Superior temporal gyrus (tissue), 1 donor: ENCODE results near the gene SLC4A2.

ENCODE experiments used
- DNase-seq: peaks from one replicate; pipeline ENCODE4 v3.0.0-alpha.2; 2016; ENCODE audit errors: extremely low spot score

Gene SLC4A2

DNA sequence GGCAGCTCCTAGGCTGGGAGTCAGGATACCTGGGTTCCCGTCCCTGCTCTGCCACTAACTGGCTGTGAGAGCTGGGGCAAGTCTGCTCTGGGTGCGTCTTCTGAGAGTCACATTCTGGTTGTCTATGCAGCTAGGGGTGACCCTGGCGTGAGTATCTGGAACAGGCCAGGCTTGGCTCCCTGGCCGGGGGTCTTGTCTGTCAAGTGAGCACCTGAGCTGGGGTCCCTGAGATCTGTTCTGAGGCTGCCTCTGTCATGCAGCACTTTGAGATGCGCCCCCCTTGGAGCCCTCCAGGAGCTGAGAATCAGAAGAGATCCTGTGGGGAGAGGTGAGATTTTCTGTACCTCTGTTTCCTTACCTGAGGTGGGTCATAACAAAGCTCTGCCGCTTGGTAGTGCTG, 34.4 kb downstream of the SLC4A2 start:
- no peak for DNase-seq

DNA sequence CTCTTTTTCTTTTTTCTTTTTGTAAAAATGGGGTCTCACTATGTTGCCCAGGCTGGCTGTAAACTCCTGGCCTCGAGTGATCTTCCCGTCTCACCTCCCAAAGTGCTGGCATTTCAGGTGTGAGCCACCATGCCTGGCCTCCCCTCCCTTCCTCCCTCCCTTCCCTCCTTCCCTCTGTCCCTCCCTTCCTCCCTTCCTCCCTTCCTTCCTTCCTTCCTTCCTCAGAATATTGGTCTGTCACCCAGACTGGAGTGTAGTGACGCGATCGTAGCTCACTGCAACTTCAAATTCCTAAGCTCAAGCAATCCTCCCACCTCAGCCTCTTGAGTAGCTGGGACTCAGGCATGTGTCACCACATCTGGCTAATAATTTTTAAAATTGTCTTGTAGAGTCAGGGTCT, 35.3 kb downstream of the SLC4A2 start:
- no peak for DNase-seq

DNA sequence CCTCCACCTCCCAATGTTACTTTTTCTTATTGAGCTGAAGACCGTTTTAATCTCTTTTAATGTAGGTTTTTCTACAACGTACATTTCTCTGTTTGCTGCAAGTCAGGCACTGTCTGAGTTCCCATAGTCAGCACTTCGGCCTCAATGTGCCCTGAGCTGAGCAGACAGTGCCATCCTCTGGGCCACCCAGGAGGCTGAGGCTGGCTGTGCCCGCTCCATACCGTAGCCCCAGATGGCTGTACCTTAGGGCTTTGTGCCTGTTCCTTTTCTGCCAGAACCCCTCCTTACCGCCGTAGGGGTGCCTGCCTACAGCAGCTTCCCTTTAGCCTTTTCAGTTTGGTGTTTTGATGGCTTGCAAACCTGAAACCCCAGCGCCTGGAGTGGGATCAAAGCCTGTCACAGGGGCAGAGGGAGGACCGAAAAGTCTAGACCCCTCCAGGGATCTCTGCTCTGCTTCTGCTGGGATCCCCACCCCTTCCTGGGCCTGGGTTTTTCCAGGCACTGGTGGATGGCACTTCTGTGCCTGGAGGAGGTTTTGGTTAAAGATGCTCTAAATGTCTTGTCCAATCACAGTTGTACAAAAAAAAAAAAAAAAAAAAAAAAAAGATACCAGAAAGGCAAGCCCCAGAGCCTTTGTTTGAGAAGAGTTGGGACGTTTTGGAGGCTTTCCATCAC, 35.9 kb downstream of the SLC4A2 start:
- DNase-seq = peak; percentile 46

DNA sequence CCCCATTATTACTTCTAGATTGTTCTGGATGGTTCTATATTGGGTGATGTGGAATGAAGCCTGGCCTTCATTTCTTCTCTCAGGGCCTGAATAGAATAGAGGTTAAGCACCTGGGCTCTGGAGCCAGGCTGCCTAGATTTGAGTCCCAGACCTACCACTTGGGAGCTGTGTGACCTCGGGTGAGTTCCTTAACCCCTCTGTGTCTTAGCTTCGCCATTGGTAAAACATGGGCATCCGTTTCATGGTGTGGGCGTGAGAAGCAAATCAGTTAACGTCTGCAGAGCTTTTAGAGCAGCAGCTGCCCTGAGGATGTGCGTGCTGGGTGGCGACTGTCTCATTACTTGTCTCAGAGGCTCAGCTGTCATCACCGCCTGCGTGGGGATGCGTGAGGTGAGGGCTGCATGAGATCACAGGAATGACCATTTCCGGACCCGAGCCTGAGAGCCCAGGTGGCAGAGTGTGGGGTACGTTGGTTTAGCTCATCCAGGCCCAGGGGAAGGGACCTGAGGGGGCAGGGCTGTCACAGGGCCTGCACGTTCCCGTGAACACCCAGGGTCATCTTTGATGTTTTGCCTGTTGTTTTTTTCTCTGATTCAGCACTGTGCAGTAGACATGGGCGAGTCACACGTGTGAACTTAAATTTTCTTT, 36.6 kb downstream of the SLC4A2 start:
- peak; percentile 20 for DNase-seq

DNA sequence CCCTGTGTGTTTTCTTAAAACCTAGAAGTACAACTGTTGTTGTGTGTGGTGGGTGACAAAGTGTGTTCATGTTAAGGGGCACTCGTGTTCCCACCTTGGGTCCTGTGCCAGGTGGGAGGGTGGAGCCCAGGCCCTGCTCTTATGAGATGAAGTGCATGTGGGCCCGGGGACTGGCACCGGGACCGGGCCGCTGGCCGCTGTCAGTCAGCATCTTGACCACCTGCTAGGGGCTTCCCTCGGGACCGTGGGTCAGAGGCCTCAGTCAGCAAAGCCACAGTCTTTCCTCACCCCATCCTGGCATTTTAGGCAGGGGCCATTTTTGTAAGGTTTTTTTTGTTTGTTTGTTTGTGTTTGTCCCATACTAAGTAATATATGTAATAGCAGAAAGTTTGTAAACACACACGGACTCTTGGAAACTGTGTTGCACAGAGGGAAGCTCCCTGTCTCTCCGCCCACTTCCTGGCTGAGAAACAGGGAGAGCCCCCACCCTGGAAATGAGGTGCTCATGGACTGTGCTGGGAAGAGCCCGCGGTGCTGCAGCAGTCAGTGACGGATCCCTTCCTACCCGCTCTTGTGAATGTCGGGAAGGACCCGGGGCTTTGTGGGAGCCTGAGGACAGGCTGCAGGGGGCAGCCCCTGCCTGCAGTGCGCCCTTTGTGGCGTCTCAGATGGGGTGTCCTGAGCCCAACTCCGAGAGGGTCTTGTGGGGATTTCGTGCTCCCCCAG, 40.3 kb downstream of the SLC4A2 start:
- DNase-seq = no peak

DNA sequence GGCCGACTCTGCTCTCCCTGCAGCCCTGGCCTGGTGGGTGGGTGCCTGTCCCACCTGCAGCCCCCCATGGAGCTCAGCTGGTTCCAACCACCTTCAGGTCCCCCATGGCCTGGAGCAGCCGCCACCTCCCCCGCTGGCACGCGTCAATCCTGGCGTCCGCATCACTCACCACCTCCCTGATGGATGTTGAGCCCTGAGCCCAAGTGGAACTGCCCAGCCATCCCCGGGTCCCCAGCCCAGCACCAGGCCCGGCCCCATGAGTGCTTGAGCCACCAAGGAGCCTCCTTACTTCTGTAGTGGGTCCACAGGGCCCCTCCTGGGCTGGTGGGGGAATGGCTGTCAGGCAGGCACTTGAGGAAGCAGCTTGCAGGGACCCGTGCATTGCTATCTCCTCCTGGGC, 41.5 kb downstream of the SLC4A2 start:
- no peak for DNase-seq

DNA sequence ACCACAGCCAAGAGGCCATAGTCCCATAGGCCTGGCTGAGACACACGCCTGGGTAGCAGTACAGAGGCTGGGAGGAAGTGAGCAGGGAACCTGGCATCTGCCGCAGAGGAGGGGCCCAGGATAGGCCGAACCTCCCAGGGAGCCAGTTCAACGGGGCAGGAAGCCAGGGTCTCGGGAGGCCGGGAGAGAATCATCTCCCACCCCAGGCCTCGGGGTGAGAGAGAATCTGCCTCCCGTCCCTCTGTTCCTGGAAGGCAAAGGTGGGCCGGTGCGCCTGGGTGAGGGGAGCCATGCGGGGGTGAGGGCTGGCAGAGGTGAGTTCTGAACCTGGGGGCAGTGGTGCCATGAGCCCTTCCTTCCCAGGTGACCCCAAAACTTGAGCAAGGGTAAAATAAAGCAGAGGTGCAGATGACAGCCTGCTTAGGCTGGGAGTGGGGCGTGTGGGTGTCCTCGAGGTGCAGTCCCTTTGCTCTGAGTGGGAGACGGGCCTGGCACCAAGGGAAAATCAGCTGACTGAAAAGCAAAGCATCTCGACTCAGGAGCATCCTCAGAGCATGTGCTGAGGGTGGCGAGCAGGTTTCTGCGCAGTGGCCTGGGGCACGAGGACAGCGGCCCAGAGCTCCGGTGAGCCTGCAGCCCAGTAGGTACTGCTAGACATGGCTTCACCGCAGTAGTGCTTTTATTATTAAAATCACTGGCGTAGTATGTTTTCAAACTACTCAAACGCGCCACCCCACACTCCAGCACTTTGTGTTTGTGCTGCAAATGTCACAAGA, 42.4 kb downstream of the SLC4A2 start:
- no peak for DNase-seq

DNA sequence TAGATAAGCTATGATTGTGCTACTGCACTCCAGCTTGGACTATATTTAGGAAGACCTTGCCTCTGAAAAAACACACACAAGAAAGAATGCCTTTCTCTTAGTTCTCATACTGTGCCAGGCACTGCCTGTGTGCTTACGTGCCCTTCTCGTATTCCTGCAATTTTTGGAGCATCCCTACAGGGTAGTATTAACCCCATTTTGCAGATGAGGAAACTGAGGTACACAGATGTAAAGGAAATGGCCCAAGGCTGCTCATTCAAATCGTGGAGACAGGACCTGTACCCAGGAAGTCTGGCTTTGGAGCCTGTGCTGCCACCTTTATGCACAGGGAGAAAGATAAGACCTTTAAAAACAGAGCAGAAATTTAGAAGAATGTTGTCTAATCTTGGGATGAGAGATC, 43.6 kb downstream of the SLC4A2 start:
- no peak for DNase-seq

DNA sequence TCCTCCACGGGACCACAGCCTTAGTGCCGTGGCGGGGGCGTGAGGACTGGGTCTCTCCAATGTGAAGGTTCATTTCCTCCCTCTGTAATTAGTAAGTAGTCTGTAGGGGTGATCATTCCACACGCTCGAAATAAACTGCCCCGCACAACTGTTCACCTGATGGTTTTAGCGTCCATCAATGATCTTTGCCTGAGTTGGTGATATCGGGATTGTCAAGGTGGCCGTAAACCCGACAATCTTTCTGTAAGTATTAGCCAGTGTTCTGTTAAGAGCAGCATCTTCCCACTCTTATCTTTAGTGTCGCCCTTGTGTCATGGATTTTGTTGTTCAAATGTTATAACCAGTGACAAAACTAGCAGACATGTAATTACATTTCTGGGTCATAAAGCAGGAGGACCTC, 44.6 kb downstream of the SLC4A2 start:
- DNase-seq = no peak

DNA sequence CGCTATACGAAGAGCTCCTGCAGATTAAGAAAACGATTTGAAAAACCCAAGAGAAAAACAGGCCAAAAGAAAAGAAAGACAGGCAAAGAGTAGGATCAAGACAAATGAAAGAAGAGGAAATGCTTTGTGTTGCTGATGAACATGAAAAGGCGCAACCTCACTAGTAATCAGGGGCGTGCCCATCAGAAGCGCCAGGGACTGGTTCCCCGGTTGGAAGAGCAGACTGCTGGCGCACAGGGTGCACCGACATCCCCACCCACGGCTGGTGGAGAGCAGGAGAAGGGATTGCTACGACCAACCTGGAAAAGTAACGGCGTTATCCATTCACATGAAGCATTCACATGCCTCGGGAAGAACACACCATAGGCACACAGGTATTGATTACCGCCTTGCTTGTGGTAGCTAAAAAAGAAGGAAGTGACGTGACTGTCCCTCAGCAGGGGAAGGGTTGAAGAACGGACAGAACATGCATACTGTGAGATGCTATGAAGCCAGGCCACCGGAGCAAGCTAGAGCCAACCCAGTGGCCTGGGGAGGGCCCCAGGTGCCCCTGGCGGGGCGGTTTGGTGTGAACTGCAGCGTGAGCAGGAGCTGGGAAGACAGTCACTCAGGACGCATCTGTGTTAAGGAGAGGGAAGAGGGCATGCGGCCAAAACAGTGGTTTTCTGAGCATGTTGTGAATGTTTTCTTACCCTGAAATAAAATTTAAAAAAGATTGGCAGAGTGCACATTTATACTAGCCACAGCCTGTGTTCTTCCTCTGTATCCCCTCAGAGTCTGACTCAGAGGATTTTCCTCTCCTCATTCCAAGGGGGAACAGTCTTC, 45.2 kb downstream of the SLC4A2 start:
- DNase-seq = no peak

DNA sequence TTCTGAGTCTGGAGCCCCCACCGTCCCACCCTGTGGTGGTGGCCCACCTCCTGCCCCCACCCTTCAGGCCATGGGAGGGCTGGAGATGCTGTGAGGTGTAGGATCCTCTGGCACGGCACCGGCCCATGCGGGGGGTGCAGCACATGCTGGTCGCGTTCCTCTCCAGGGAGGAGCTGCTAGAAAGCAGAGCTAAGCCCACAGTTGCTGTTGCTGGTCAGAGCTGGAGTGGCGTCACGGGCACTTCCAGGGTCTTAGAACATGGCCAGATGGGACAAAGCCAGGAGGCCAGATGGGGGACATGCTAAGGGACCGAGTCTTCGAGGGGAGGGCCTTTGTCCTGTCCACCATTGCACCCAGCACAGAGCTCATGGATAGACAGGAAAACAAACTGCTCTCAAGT, 48.5 kb downstream of the SLC4A2 start:
- DNase-seq = no peak

DNA sequence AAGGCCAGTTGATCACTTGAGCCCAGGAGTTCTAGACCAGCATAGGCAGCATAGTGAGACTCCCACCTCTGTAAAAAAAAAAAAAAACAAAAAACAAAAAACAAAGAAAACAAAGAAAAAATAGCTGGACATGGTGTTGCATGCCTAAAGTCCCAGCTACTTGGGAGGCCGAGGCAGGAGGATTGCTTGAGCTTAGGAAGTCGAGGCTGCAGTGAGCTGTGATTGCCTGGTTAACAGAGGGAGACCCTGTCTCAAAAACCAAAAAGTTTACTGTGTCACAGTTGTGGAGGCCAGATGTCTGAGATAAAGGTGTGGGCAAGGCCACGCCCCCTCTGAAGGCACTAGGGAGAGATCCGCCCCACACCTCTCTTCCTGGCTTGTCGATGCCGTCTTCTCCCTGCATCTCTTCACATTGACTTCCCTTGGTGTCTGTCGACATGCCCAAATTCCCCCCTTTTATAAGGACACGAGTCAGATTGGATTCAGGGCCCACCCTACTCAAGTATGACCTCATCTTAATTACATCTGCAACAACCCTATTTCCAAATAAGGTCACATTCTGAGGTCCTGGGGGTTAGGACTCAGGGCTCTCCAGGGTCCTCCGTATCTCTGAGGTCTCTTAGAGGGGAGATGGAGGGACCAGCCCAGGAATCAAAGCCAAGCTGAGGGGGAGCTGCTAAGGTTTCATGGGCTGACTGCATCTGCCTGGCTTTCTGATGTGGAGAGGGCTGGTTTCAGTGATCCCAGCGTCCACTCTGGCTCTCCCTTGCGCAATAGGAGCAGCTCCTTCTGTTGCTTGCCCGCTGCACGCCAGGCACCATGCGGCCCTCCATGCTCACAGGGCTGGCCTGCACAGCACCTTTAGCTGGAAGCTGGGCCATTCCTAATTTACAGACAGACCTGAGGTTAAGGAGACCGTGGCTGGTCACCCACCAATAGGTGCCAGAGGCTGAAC, 50.0 kb downstream of the SLC4A2 start:
- no peak for DNase-seq

DNA sequence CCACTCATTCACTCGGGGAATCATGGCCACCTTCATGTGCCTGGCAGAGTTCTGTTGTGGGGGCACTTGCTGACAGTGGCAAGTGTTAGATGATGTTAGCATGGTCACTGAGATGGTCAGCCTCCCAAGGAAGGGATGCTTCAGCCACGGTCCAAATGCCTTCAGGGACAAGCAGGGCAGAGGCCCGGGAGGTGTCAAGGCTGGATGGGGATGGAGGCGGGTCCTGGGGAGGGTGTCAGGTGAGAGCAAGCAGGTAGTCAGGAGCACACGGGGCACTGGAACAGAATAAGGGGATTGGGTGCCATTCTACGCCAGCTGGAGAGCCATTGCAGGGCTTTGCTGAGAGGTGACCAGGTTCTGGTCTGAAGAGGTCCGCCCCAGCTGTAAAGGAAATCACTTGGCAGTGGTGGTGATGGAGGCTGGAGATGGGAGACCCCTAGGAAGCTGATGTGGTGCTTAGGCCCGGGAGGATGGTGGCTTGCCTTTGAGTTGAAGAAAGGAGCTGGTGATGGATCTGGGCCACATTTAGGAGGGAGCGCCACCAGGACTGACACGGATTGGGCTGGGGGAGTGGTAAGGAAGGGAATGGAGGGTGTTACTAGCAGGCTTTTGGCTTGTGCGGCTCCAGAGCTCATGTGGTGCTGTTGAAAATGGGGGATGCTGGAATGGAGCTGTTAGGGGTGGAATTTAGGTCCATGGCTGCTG, 51.0 kb downstream of the SLC4A2 start:
- no peak for DNase-seq

DNA sequence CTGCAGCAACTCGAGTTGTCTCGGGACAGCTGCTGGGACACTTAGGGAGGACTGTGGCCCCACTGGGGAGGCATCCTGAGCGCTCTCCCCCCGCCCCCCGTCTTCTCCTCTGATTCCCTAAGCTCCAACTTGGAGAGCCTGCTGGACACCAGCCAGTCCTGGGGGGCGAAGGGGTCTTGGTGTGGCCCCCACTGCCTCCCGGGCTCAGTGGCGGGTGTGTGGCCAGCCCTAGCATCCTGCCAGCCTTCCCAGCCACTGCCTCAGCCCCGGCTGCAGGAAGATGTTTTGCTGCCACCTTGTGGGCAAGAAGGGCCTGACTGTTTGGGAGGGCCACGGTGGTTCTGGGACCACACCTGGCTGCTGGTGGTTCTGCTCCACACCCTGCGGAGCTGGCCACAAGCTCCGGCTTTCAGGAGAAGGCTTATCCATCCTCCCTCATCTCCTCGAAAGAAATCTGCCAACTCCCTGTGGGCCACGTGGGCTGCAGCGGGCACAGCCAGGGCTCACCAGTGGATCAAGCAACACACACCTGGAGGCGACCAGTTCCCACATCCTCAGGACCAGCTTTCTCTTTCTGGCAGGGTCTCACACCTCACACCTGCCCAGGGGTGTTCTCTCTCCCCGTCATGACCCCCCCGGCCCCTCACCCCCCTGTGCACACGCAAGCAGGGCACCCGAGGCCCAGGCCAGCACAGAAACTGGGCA, 51.7 kb downstream of the SLC4A2 start:
- peak; percentile 89 for DNase-seq

DNA sequence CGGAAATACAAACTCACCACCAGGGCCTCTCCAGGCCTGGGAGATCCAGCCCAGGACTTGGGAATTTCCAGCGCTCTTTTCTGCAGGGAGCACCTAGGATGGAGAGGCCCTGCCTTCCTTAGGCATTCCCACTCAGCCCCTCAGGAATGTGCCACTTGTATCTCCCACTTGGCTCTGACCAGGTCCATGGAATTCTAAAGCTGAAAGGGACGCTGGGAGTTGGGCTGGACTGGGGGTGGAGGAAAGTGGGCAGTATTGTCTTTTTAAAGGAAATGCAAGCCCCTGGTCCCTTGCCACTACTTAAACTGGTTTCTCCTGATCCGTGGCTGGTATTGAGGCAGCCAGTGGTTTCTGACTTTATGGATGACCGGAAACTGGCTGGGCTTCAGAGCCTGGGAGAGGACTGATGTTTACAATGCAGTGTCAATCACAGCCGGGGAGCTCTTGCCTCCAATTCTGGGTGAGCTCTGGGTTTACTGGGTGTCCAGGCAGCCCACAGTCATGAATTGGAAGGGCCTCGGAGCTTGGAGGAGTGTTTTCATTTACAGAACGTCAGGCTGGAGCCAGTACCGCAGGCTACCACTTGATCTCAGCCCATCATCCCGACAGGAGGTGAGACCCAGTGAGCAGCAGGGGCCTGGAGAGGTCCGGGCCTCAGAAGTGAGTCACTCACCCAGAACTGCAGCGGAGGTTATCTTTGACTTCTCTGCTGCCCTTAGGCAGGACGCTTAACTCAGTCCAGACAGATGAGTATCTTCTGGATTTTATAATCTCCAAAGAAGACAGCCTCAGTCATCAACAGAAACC, 54.2 kb downstream of the SLC4A2 start:
- DNase-seq = no peak

DNA sequence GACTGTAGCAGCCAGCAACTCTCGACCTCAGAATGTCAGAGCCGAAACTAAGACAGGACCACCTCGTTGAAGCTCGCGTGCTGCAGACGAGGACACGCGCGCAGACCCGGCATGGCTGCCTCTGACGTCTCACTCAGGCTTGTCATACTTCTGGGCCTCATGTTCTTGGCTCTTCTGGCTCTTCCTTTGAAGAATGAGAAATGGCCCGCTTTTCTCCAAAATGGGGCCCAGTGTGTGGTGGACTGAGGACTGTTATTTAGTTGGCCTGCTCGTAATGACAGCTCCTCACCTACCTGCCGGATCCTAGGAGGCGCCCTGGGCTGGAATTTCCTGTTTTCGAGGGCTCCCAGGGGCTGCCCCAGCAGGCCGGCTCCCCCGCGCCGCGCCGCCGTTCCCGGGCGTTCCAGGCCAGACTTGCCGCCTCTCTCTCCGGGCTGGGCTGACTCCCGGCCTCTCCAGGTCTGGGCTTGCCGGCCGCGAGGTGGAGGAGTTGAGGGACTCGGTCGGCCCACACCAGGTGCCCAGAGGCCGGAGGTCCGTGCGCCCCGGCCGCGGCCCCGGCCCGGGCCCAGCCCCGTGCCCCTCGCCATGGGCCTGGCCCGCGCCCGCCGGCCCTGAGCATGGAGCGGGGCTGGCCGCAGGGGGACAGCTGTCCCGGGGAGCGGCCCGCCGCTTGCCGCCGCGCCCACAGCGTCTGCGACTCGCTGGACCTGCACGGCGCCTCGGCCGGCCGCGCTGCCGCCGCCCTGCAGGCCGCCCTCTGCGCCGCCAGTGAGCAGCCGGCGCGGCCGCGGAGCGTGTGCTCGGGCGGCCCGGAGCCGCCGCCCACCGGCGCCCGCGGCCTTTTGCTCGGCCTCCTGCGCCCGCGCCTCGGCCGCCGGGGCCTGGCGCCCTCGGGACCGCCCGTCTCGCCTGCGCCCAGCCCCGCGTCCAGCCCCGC, 55.0 kb downstream of the SLC4A2 start:
- DNase-seq = no peak
